ENCODE data around the gene CCPG1. TPM values are rescaled to one million over a fixed set of nuclear protein-coding genes. Genes with fewer than 3 reads are reported as not detected.

The CCPG1 gene
- total RNA-seq, 2 donors from 2014 or later, result 40.7 to 63.5 TPM

GRCh38 chr15:55362641-55363040 is 45.5 kb downstream of the CCPG1 start:
- Mint-ChIP-seq H3K36me3 (ENCODE audit: low read depth) (peaks cover 5% of the 10 kb centered on the region), H3K27me3 (ENCODE audit: insufficient read depth) (no peaks in the 10 kb centered on the region), H3K9me3 (no peaks in the 10 kb centered on the region), H3K27ac (no peak overlapping the region), H3K4me3 (no peak overlapping the region), H3K4me1 (peaks cover 7% of the 10 kb centered on the region)
- Histone ChIP-seq H3K4me1 (ENCODE audit: control insufficient read depth, insufficient read depth, low read length) (no peaks in the 10 kb centered on the region), H3K36me3 (ENCODE audit: control insufficient read depth, insufficient read depth, low read length) (no peaks in the 10 kb centered on the region), H3K4me3 (ENCODE audit: low read length) (no peak overlapping the region), H3K27ac (ENCODE audit: low read depth, low read length) (no peak overlapping the region), H3K9me3 (ENCODE audit: control insufficient read depth, low read length) (no peaks in the 10 kb centered on the region), H3K9ac (ENCODE audit: extremely low read depth, low read length, poor library complexity, severe bottlenecking) (no peak overlapping the region), H3K27me3 (ENCODE audit: control insufficient read depth, insufficient read depth, low read length, poor library complexity, severe bottlenecking) (no peaks in the 10 kb centered on the region)
- DNase-seq, result no peak
- TF ChIP-seq, protein P1, sequence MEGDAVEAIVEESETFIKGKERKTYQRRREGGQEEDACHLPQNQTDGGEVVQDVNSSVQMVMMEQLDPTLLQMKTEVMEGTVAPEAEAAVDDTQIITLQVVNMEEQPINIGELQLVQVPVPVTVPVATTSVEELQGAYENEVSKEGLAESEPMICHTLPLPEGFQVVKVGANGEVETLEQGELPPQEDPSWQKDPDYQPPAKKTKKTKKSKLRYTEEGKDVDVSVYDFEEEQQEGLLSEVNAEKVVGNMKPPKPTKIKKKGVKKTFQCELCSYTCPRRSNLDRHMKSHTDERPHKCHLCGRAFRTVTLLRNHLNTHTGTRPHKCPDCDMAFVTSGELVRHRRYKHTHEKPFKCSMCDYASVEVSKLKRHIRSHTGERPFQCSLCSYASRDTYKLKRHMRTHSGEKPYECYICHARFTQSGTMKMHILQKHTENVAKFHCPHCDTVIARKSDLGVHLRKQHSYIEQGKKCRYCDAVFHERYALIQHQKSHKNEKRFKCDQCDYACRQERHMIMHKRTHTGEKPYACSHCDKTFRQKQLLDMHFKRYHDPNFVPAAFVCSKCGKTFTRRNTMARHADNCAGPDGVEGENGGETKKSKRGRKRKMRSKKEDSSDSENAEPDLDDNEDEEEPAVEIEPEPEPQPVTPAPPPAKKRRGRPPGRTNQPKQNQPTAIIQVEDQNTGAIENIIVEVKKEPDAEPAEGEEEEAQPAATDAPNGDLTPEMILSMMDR (conservative IDR thresholded peaks at IDR 0.05), result no peak
- WGBS, 2 experiments (ENCODE audit: insufficient coverage in 1 of 2, insufficient read length in 1 of 2), result 94 to 97% methylated on average over 2 of the region's 2 CpGs

DNA sequence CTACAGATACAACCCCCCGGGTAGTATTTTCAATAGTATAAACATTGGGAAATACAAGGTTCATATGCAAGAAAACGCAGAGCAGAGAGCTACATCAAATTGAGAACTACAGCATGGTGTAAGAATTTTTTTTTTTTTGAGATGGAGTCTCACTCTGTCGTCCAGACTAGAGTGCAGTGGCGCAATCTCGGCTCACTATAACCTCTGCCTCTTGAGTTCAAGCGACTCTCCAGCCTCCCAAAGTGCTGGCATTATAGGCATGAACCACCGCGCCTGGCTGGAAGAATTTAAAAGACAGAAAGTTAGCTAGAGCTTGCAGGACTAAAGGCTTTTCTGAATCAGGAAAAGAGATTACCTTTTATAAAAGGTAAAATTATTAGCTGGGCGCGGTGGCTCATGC is 47.1 kb downstream of the CCPG1 start:
- H3K9ac ChIP-seq (ENCODE audit: extremely low read depth, low read length, poor library complexity, severe bottlenecking), result no peak overlapping the region
- no peak overlapping the region for H3K4me3 ChIP-seq (ENCODE audit: low read length)
- TF ChIP-seq, protein P1 (conservative IDR thresholded peaks at IDR 0.05), result no peak
- H3K4me1 ChIP-seq (ENCODE audit: control insufficient read depth, insufficient read depth, low read length), result no peaks in the 10 kb centered on the region
- no peaks in the 10 kb centered on the region for H3K27me3 Mint-ChIP-seq (ENCODE audit: insufficient read depth)
- WGBS, 2 experiments (ENCODE audit: insufficient coverage in 1 of 2, insufficient read length in 1 of 2), result 91% methylated on average over 6 to 10 of the region's 10 CpGs
- DNase-seq, result no peak
- peaks cover 5% of the 10 kb centered on the region for H3K36me3 Mint-ChIP-seq (ENCODE audit: low read depth)
- no peak overlapping the region for H3K4me3 Mint-ChIP-seq
- H3K9me3 Mint-ChIP-seq, result no peaks in the 10 kb centered on the region
- no peak overlapping the region for H3K27ac Mint-ChIP-seq
- peaks cover 7% of the 10 kb centered on the region for H3K4me1 Mint-ChIP-seq
- no peak overlapping the region for H3K27ac ChIP-seq (ENCODE audit: low read depth, low read length)
- no peaks in the 10 kb centered on the region for H3K27me3 ChIP-seq (ENCODE audit: control insufficient read depth, insufficient read depth, low read length, poor library complexity, severe bottlenecking)
- no peaks in the 10 kb centered on the region for H3K36me3 ChIP-seq (ENCODE audit: control insufficient read depth, insufficient read depth, low read length)
- no peaks in the 10 kb centered on the region for H3K9me3 ChIP-seq (ENCODE audit: control insufficient read depth, low read length)

DNA sequence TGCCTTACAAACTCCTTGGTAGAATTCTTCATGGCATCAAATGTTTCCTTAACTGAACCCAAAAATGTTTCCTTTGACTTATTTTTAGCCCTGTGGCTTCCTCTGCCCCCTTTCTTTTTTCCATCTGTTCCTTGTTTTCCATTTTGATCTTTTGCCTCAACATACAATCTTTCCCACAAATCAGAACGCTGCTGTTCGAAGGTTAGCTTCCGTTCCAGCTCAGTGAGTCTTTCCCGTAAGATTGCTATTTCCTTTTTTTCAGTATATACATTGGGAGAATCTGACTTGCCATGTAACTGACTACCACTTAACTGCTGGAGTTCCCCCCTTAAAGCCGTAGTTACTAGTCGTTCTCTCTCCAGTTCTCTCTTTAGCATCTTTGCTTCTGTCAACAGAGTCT is 47.9 kb downstream of the CCPG1 start:
- TF ChIP-seq, protein P1 (conservative IDR thresholded peaks at IDR 0.05), result no peak
- H3K4me1 Mint-ChIP-seq, result peaks cover 11% of the 10 kb centered on the region
- WGBS, 2 experiments (ENCODE audit: insufficient coverage in 1 of 2, insufficient read length in 1 of 2), result 89 to 93% methylated on average over 6 of the region's 6 CpGs
- no peak overlapping the region for H3K27ac ChIP-seq (ENCODE audit: low read depth, low read length)
- H3K9ac ChIP-seq (ENCODE audit: extremely low read depth, low read length, poor library complexity, severe bottlenecking), result no peak overlapping the region
- H3K27me3 ChIP-seq (ENCODE audit: control insufficient read depth, insufficient read depth, low read length, poor library complexity, severe bottlenecking), result no peaks in the 10 kb centered on the region
- peaks cover 9% of the 10 kb centered on the region for H3K36me3 Mint-ChIP-seq (ENCODE audit: low read depth)
- no peaks in the 10 kb centered on the region for H3K9me3 Mint-ChIP-seq
- no peaks in the 10 kb centered on the region for H3K36me3 ChIP-seq (ENCODE audit: control insufficient read depth, insufficient read depth, low read length)
- H3K27ac Mint-ChIP-seq, result no peak overlapping the region
- H3K4me3 Mint-ChIP-seq, result no peak overlapping the region
- H3K9me3 ChIP-seq (ENCODE audit: control insufficient read depth, low read length), result no peaks in the 10 kb centered on the region
- no peak overlapping the region for H3K4me3 ChIP-seq (ENCODE audit: low read length)
- H3K27me3 Mint-ChIP-seq (ENCODE audit: insufficient read depth), result no peaks in the 10 kb centered on the region
- DNase-seq, result no peak
- H3K4me1 ChIP-seq (ENCODE audit: control insufficient read depth, insufficient read depth, low read length), result no peaks in the 10 kb centered on the region
